ENCODE measurements around the gene FTL.

The FTL gene

DNA sequence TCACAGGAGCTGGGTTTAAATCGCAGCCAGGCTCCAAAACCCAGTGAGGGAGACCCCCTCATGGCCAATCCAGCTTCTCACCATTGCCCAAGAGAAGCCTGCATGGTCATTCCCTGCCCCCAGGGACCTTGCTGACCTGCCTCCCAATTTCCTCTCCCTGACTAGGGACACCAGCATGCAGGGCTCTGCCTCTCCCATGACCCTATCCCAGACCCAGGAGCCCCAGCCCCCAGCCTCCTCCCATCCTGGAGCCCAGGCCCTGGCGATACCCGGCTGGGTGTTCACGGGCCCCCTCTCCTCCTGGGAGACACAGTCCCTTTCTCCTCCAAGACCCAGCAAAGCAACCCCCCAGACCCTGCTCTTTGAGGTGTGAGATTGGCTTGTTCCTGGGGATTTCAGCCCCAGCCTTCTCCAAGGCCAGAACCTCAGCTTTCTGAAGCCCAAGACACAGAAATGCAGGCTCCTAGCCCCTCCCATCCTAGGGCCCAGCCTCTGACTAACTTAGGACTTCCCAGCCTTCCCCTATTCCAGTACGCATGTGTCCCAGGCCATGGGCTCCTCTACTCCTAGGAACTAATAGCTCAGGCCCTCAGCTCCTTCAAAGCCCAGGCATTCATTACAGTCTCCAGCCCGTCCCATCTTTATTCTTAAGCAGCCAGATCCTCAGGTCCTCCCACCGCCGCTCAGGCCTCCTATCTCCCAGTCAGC is 26.9 kb downstream of the FTL start:
- TF ChIP-seq, protein P1, sequence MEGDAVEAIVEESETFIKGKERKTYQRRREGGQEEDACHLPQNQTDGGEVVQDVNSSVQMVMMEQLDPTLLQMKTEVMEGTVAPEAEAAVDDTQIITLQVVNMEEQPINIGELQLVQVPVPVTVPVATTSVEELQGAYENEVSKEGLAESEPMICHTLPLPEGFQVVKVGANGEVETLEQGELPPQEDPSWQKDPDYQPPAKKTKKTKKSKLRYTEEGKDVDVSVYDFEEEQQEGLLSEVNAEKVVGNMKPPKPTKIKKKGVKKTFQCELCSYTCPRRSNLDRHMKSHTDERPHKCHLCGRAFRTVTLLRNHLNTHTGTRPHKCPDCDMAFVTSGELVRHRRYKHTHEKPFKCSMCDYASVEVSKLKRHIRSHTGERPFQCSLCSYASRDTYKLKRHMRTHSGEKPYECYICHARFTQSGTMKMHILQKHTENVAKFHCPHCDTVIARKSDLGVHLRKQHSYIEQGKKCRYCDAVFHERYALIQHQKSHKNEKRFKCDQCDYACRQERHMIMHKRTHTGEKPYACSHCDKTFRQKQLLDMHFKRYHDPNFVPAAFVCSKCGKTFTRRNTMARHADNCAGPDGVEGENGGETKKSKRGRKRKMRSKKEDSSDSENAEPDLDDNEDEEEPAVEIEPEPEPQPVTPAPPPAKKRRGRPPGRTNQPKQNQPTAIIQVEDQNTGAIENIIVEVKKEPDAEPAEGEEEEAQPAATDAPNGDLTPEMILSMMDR (IDR thresholded peaks at IDR 0.05; ENCODE audit: insufficient read depth, low read depth, low read length, missing control alignments): no peak
- peak; percentile 34 for DNase-seq (ENCODE audit: low read depth)
- peak overlapping the region; percentile 93 for H3K4me3 ChIP-seq (ENCODE audit: low read depth, low read length)

DNA sequence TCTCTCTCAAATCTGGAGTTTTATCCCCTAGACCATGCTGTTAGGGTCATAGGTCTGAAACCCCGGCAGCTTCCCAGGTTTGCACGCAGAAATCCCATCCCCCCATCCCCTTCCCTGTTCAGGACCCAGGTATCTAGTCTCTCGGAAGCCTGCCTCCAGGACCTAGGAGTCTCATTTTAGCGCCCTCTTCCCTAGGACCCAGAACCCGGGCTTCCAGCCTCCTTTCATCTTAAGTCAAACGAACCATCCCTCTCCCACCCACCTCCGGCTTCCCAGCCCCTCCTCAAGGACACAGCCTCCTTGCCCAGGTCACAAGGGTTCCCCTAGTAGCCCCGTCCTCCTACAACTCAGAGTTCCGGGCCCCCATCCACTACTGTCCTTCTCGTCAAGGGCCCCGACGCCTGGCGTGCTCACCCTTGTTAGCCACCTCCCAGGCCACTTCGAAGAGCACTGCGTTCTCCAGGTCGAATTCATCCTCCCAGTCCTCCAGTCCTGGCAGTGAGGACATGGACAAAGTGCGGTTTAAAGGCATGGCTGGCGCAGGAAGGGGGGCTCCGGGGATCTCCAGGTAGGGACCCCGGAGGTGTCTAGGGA is 27.6 kb downstream of the FTL start:
- H3K4me3 ChIP-seq (ENCODE audit: low read depth, low read length): peak overlapping the region; percentile 93
- TF ChIP-seq, protein P1 (IDR thresholded peaks at IDR 0.05; ENCODE audit: insufficient read depth, low read depth, low read length, missing control alignments): no peak
- no peak for DNase-seq (ENCODE audit: low read depth)

DNA sequence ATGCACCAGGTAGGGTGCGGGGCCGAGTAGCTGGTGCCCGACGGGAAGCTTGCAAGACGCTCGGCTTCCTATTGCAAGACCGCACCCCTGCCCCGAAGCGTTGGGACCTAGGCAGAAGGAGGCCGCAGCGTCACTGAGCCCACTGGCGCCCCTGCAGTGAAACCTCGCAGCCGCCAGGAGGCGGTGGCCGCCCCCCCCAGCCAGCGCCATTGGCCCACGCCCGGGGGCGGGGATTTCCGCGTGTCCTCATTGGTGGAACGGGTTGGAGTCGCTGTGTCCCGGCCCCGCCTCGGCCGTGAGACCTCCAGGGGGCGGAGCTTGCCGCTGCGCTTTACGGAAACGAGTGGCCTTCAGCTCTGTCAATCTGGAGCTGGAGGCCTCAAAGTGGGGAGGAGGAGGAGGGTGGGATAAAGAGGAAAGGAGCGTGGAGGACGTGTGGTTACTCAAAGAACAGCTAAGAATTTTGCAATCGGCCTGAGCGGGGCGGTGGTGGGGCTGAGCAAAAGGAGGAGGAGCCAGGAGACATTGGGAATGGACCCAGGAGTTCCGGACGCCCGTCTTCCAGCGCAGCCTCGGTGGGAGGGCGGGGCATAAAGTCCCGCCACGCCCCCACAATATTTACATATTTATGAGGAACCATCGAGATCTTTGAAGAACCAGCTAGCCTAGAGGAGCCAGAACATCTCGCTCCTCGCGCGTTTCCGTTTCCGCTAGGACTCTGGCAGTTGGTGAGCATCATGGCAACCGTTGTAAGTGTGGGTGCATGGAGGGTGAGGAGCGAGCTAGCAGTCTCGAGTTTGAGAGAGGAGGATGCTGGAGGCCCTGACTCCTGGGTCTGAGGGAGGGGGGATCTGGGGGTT is 28.3 kb downstream of the FTL start, which contains the start of the genes GYS1 and RUVBL2:
Gene GYS1, minus strand, starts transcription at position 135 of the 860 bp plus-strand sequence. CDS start 197 bp downstream, outside the sequence.
Gene RUVBL2, plus strand, starts transcription at position 713 of the 860 bp plus-strand sequence. Its CDS starts 25 bp downstream, at position 738.
- TF ChIP-seq, protein P1 (IDR thresholded peaks at IDR 0.05; ENCODE audit: insufficient read depth, low read depth, low read length, missing control alignments): peak; percentile 98
- H3K4me3 ChIP-seq (ENCODE audit: low read depth, low read length): peak within 1 kb of the TSS; percentile 95
- peak; percentile 100 for DNase-seq (ENCODE audit: low read depth)

DNA sequence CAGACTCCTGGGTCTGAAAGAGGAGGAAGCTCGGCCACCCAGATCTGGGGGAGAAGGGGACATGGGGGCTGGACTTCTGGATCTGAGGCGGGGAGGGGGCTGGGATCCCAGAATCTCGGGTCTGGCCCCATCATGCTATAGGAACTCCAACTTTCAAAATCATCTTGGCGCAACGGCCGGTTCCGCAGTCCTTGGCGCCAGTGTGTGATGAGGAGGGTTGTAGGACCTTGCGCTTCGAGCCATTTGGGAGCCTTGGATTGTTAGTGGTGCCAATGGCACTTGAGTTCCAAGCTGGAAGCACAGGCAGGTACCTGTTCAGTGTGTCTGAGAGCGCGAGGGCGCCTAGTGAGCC is 28.9 kb downstream of the FTL start:
- no peak for DNase-seq (ENCODE audit: low read depth)
- H3K4me3 ChIP-seq (ENCODE audit: low read depth, low read length): peak overlapping the region; percentile 95
- TF ChIP-seq, protein P1 (IDR thresholded peaks at IDR 0.05; ENCODE audit: insufficient read depth, low read depth, low read length, missing control alignments): no peak

DNA sequence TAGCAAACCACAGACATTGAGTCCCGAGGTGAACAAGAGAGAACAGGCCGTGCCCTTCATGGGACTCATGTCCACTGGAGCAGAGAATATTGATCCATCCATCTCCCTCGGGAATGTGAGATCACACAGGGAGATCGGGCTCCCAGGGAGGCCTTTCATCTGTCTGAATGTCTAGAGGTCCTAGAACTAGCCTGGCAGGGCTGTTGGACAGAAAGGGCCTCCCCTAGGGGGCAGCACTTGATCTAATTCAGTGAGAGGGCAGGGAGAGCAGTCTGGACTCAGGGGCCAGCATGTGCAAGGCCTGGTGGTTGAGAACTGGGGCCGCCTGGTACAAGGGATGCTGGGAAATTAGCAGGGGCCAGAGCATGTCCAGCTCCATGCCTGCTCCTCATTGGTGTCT is 32.9 kb downstream of the FTL start:
- DNase-seq (ENCODE audit: low read depth): peak; percentile 59
- no peak overlapping the region for H3K4me3 ChIP-seq (ENCODE audit: low read depth, low read length)
- TF ChIP-seq, protein P1 (IDR thresholded peaks at IDR 0.05; ENCODE audit: insufficient read depth, low read depth, low read length, missing control alignments): peak; percentile 56

DNA sequence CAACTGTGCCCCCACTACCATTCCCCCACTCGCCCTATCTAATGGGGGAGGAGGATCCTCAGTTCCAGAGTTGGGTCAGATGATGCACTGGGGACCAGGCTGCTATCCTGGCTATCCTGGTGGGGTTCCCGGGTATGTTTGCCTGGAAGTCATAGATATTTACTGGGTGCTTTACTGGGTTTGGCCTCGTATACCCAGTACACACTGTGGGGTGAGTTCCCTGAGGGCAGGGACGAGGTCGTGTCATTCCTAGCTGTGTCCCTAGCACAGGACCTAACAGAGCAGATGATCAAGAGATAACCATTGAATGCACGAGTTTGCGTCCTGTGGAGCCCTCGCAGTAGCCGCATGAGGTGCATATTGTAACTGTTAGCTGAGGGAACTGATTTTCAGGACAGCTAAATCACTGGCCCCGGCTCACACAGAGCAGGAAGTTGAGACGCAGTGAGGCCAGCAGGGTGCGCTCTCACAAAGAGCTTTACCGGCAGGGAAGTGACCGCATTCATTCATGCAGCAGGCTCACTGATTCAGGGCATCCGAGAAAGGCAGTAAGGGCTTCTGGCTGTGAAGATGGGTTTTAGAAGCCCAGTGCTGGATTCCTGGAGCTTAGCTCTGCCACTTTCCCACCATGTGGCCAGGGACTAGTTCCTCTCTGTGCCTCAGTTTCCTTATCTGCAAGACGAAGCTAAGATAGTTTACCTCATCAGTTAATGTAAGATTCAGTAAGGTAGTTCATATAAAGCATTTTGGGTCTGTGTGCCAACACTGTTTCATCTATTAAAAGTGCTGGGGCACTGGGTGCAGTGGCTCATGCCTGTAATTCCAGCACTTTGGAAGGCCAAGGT is 34.6 kb downstream of the FTL start:
- TF ChIP-seq, protein P1 (IDR thresholded peaks at IDR 0.05; ENCODE audit: insufficient read depth, low read depth, low read length, missing control alignments): peak; percentile 74
- DNase-seq (ENCODE audit: low read depth): peak; percentile 81
- H3K4me3 ChIP-seq (ENCODE audit: low read depth, low read length): no peak overlapping the region
